Measurements from ENCODE around the gene TNS1.

Gene TNS1

DNA sequence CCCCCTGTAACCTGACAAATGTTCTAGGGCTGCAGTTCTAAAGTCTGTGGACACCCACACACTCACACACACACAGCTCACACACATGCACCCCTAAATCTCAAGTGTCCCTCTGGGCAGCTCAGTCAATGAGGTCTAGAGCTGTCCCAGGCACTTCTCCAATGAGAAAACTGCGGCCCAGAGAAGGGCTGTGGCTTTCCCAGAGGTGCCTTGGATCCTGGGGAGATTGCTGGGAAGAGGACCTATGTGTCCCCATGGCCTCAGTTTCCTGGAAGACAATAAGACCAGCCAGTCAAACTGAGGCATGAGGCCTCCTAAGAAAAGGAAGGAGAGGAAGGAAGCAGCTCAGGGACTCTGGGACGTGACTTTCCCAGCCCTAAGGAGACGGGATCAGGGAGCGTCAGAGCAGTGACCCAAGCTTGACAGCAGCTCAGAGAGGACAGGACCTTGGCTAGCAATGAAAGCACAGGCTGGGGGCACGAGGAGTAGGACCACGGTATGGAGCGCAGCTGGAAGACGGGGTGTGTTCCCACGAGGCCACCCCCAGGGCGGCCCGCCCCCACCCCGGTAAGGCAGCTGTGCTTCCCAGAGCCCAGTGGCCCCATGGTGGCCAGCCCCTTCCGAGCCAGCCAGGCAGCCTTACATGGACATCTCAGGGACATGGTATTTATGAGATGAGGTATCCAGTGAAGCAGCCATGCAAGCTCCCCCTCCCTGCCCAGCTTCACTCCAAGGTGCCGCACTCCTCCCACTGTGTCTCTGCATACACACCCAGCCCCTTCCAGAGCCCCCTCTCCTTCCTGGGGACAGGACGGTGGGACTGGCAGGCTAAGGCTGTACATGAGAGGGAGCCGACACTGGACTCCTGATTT, 46.0 kb downstream of the TNS1 start:
- no peak for DNase-seq (ENCODE audit: low spot score)

- no peak for DNase-seq (ENCODE audit: low spot score)
Observed at GRCh38 chr2:217955881-217956493, 46.8 kb downstream of the TNS1 start.

GRCh38 chr2:217954971-217955740, 47.6 kb downstream of the TNS1 start:
- no peak for DNase-seq (ENCODE audit: low spot score)

DNA sequence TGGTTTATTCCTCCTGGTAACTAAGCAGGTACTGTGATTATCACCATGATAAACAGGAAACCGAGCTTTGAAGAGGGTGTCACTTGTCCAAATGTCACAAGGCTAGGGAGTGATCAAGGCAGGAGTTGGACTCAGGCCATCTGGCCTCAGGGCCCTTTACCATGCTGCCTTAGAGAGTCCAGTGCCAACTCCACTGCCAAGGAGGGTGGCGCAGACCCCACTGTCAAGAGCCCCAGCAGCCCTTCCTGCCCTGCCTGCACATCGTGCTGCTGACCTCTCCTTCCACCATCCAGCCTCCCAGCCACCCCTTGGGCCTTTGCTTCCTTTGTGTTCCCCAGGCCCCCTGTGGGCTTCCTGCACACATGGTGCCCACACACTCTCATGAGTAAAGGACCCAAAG, 48.3 kb downstream of the TNS1 start:
- DNase-seq (ENCODE audit: low spot score): no peak

GRCh38 chr2:217954051-217954450, 48.7 kb downstream of the TNS1 start:
- DNase-seq (ENCODE audit: low spot score): no peak

GRCh38 chr2:217953531-217953932, 49.3 kb downstream of the TNS1 start:
- no peak for DNase-seq (ENCODE audit: low spot score)

- DNase-seq (ENCODE audit: low spot score): no peak
Observed at GRCh38 chr2:217953011-217953481, 49.7 kb downstream of the TNS1 start.

DNA sequence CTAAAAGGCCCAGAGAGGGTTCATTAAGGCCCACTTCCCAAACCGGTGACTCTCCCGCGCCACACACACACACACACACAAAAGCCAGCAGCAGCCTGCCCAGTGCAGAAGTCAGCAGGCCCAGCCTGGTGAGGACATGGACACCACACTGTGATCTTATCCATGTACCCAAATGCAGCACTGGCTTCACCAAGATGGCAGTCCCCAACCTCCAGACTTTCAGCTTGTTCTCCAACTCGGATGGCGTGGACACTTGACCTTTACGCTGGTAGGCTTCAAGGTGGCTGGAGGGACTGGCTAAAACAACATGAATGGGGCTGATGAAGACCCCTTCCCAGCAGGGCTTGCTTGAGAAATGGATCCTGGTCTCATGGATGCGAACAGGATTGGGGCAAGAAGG, 50.4 kb downstream of the TNS1 start:
- no peak for DNase-seq (ENCODE audit: low spot score)

DNA sequence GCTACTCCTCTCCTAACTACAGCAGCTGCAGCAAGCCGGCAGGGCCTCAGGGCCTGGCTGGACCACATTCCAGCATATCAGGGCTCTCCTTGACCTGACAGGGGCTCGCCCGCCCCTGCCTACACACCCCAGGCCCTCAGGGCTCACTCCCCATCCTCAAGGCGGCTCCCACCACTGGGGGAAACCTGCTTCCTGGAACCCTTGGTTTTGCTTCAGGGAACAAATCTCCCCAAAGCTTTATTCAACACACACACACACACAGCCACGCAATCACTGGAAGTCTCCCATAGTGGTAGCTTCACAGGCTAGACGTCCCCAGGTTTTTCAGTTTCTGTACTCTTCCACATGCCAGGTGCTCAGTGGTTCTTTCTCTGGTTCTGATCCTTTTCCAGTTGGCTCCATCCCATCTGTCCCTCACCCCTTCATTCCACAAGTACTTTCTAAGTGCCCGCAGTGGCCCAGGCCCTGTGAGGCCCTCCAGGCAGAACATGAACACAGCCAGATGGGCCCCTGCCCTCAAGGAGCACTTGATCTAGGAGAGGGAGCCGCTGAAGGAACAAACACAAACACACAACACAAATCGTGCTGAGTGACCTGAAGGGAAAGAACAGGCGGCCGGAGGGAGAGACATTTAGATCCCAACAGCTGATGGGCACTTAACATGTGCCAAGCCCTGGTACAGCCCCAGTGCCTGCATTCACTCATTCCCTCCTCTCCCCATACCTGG, 51.1 kb downstream of the TNS1 start:
- DNase-seq (ENCODE audit: low spot score): no peak

DNA sequence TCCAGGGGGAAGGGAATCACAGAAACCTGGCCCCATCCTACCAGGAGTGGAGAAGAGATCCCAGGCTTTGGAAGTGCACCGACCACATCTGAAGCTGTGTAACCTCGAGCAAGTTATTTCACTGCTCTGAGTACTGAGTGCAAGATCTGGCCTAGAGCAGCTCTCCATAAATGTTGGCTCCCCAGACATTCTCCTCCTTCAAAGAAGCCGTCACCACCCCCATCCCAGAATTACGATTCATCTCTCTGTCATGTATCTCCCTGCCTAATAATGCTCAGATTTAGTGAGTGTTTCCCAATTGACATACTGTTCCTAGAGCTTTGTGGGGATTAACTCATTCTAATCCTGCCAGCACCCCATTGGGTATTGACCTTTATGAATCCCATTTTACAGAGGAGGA, 51.7 kb downstream of the TNS1 start:
- no peak for DNase-seq (ENCODE audit: low spot score)

DNA sequence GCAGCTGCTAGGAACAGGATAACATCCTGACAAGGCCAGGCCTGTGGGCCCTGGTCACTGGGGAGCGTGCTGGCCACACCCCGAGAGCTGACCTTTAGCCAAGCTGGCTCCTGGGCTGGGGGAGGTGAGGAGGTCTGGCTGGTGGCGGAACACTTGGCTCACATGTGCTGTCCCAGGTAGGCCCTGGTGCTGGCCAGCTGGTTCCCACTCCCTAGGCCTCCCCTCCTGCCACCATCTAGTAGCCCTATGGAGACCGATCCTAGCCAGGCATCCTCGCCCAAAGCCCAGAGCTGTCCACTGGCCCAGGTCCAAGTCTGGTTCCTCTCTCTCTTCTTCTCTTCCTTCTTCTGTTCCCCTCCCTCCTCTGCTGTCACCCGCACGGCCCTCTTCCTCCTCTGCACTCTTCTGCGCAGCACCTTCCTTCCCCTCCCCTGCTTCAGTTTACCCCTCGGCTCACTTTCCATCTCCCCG, 52.4 kb downstream of the TNS1 start:
- DNase-seq (ENCODE audit: low spot score): no peak

GRCh38 chr2:217949447-217949846, 53.3 kb downstream of the TNS1 start:
- no peak for DNase-seq (ENCODE audit: low spot score)

DNA sequence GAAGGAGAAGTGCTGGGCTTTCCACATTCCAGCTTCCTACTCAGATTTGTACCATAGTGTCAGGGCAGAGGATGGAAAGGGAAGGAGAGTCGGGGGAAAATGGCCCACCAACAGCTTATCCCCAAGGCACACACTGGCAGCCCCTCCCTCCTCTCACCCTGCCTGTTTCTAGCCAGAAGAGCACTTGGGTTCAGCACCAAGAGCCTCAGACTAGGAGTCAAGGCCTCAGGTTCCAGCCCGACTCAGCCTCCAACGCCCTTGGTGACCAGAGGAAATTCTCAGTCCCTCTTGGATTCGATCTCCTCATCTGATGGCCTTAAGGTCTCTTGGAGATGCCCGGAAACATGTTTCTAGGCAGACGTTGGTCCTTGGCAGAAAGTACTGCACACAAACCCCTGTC, 53.9 kb downstream of the TNS1 start:
- DNase-seq (ENCODE audit: low spot score): no peak

DNA sequence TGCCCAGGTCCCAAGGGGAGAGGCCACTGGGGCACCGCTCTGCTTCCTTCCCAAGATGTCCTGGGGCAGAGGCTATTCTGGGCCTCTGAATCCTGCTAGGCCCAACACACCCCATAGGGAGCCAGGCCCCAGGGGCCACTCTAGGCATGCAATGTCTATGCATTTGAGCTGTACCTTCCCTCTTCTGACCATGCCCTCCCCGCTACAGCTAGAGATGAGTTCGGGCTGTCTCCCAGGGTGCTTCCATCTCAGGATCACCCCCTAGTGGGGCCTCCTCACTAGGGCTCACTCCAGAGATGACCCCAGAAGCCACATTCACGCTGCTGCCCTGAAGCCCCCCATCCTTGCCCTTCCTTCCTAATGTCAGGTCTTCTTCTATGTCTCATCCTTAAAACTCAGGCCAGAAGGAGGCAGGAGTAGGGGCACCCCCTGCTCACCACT, 54.4 kb downstream of the TNS1 start:
- DNase-seq (ENCODE audit: low spot score): no peak

DNA sequence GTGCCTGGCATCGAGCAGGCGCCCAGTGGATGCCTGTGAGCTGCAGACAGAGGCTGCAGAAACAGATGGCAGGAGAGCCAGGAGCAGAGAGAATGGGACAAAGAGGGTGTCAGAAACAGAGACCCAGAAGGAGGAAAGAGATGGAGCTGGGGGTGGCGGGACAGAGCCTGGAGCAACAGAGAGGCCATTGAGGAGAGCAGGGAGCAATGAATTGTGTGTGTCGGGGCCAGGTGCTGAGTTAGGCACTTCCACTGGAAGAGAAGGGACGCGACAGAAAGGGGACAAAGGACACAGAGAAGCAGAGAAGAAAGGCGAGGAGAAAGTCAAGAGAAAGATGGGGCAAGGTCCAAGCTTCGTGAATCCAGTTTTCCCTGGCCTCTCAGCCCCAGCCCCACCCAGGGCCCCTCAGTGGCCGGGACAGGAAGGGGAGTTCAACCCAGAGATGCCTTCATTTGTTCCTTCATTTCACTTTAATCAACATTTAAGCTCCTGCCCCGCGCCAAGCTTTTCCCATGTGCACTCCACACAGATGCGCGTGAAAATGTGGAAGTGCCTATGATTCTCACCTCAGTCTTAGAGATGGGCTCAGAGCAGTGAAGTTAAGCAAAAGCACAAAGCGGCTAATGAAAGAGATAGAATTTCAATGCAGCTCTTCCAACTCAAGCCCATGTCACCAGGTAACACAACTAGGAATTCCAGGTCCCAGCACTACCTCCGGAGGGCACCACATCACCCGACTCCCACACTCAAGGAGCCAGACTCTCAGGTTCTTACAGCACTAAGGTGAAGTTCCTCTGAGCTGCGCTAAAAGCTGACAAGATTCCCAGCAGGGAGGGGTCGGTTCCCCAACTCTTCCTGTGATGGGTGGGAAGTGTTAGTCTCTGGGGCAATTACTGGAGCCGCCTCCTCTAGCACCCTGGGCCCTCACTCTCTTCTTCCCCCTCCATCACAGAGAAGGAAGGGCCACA, 55.1 kb downstream of the TNS1 start:
- DNase-seq (ENCODE audit: low spot score): no peak

GRCh38 chr2:217946051-217946450, 56.7 kb downstream of the TNS1 start:
- DNase-seq (ENCODE audit: low spot score): no peak

DNA sequence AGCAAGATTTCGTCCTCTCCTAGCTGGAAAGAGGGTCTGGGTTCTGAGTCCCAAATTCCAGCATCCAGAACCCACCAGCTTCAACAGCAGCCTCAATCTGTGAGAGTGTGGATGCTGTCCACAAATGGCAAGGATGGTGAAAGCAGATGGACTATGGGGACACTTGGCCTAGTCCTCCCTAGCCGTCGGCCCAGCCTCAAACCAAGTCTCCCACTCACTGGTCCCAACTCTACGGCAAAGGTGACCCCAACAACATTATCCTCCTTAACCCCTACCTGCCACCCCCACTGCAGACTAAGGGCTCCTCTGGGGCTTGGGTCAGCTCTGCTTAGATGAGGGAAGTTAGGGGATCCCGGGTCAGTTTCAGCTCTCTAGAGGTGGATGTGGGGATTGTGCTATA, 57.3 kb downstream of the TNS1 start:
- DNase-seq (ENCODE audit: low spot score): no peak

DNA sequence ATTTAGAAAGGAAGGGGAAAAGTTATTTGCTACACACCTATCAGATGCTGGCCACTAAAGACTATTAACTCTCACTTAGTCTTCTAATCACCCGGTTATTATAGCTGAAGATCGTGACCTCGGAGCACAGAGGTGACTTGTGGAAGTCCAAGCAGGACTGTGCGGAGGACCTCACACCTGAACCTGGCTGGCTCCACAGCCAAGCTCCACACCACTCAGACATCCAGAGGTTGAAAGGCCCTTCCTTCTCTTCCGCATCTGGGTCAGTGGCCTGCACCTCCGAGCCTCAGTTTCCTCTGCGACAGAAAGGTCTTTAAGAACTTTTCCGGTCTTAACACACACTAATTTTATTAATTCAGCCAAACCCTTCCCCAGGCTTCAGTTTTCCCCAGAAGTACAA, 57.9 kb downstream of the TNS1 start:
- DNase-seq (ENCODE audit: low spot score): no peak

DNA sequence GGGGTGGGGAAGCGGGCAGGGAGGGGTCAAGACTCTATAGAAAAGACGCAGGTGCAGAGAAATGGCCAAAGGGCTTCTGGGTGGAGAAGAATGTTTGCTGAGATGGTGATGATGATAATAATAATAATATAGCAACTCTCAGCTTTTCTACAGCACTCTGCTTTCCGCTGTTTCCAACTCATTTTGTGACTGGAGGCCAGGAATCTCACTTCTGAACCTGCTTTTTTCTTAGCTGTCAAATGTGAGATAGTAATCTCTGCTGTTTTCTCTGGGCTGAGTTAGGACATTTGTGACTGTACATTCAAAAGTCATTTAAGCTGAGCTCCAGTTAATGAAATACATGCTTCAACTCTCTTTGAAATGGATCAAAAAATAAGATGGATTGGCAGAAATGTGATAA, 58.4 kb downstream of the TNS1 start:
- DNase-seq (ENCODE audit: low spot score): peak; percentile 11

All from SK-N-DZ (cell line).